GM12878 (cell line): ENCODE measurements around the gene NRP2. TPM values are rescaled to one million over a fixed set of nuclear protein-coding genes. Genes with fewer than 3 reads are reported as not detected.

ENCODE experiments used
- ATAC-seq: fragments of 200-7000 bp; cut with Tn5 transposase; 3 replicates; pipeline ENCODE4 v1.9.1; 2020; ENCODE audit warnings: mild to moderate bottlenecking, moderate library complexity
- BruUV-seq: library from RNA; stranded (reverse); fragments of 400-500 nt; replicated peaks from 2 replicates; lab custom pipeline; 2021; lab: Mats Ljungman, UMichigan
- CTCF ChIA-PET: fragments of 300-600 bp; sonication (Branson Sonifier 250); formaldehyde crosslinking; extraction: SDS; loops from one replicate; lab custom pipeline; 2021; ENCODE audit warnings: inconsistent platforms; lab: Yijun Ruan, JAX
- POLR2A ChIA-PET: fragments of 350-600 bp; formaldehyde crosslinking; extraction: SDS; loops from one replicate; lab custom pipeline; 2021; ENCODE audit warnings: inconsistent platforms; lab: Charles Lee
- RAD21 ChIA-PET: fragments of 300-600 bp; sonication (Branson Sonifier 250); formaldehyde crosslinking; loops from one replicate; lab custom pipeline; 2023; ENCODE audit warnings: antibody characterized with exemption; ENCODE audit not compliant: unreplicated experiment; lab: Charles Lee
- SMC1A ChIA-PET: fragments of 300-600 bp; sonication (Branson Sonifier 250); formaldehyde crosslinking; loops from one replicate; lab custom pipeline; 2023; ENCODE audit not compliant: unreplicated experiment, uncharacterized antibody; lab: Charles Lee
- DNase-seq: peaks from one replicate; pipeline ENCODE4 v3.0.0-alpha.2; 2011; ENCODE audit warnings: low read depth, low spot score
- FAIRE-seq: peaks from 3 replicates; lab custom pipeline; 2011; peaks lifted over from hg19 to GRCh38; lab: Jason Lieb, UNC
- H2AFZ ChIP-seq: 2 replicates; pipeline ENCODE4 v1.6.0; 2011; ENCODE audit warnings: low read depth, low read length, control low read depth; ENCODE audit not compliant: control insufficient read depth
- H3K27ac ChIP-seq: 2 replicates; pipeline ENCODE4 v1.5.1; 2011; ENCODE audit warnings: control low read depth; ENCODE audit not compliant: control insufficient read depth, insufficient read depth
- H3K27me3 ChIP-seq, 2 experiments: replicated peaks in 1 of 2; 2 replicates each; pipeline versions ENCODE4 v1.6.0 to v1.6.1; 2011; ENCODE audit warnings: low read length in 1 of 2; ENCODE audit not compliant: control insufficient read depth in 2 of 2, insufficient read depth in 2 of 2
- H3K36me3 ChIP-seq, 2 experiments: 2 replicates each; pipeline ENCODE4 v1.5.1; 2011; ENCODE audit warnings: low read length in 1 of 2; ENCODE audit not compliant: control insufficient read depth in 2 of 2, insufficient read depth in 2 of 2
- H3K4me1 ChIP-seq: 2 replicates; pipeline ENCODE4 v1.6.1; 2011; ENCODE audit warnings: mild to moderate bottlenecking, low read length, moderate library complexity, mixed read lengths; ENCODE audit not compliant: control insufficient read depth, insufficient read depth
- H3K4me2 ChIP-seq: 2 replicates; pipeline ENCODE4 v1.6.0; 2011; ENCODE audit warnings: control low read depth; ENCODE audit not compliant: control insufficient read depth, insufficient read depth
- H3K4me3 ChIP-seq: fragments of 200-600 bp; sonication (generic); 2 replicates; pipeline ENCODE4 v1.5.1; 2016
- H3K79me2 ChIP-seq: 2 replicates; pipeline ENCODE4 v1.6.0; 2011; ENCODE audit warnings: low read length; ENCODE audit not compliant: control insufficient read depth, insufficient read depth
- H3K9ac ChIP-seq: 2 replicates; pipeline ENCODE4 v1.8.0; 2011; ENCODE audit warnings: low read length, control low read depth, mixed read lengths; ENCODE audit not compliant: control insufficient read depth, insufficient read depth
- H3K9me3 ChIP-seq: replicated peaks from 3 replicates; pipeline ENCODE4 v1.5.1; 2011; ENCODE audit warnings: mild to moderate bottlenecking, low read length; ENCODE audit not compliant: control insufficient read depth, insufficient read depth
- H4K20me1 ChIP-seq: 2 replicates; pipeline ENCODE4 v1.6.0; 2011; ENCODE audit not compliant: control insufficient read depth, insufficient read depth
- CHD2 ChIP-seq: IDR thresholded peaks from 2 replicates; pipeline ENCODE4 v1.6.1; 2011; ENCODE audit warnings: low read depth, low read length, improper control_type of control experiment, borderline replicate concordance
- EGR1 ChIP-seq, 2 experiments: IDR thresholded peaks; 1 replicate in 1 of 2; 2 replicates in 1 of 2; pipeline ENCODE4 v1.6.1; 2011 to 2012; ENCODE audit warnings: low read depth in 2 of 2, low read length in 2 of 2, borderline replicate concordance in 1 of 2, mild to moderate bottlenecking in 1 of 2, moderate library complexity in 1 of 2
- HDAC6 ChIP-seq: fragments of 200-600 bp; sonication (generic); IDR thresholded peaks from one replicate; pipeline ENCODE4 v1.8.0; 2017; ENCODE audit warnings: antibody characterized with exemption; ENCODE audit not compliant: unreplicated experiment
- MTA2 ChIP-seq: fragments of 450-650 bp; IDR thresholded peaks from 2 replicates; pipeline ENCODE4 v1.6.1; 2016; ENCODE audit warnings: low read depth, mild to moderate bottlenecking, moderate library complexity
- NBN ChIP-seq: fragments of 450-650 bp; IDR thresholded peaks from 2 replicates; pipeline ENCODE4 v1.6.1; 2016
- NFIC ChIP-seq: IDR thresholded peaks from 2 replicates; pipeline ENCODE4 v1.6.1; 2012; ENCODE audit warnings: low read depth, mild to moderate bottlenecking, inconsistent platforms, low read length, moderate library complexity
- NR2C1 ChIP-seq: fragments of 450-650 bp; IDR thresholded peaks from 2 replicates; pipeline ENCODE4 v1.6.1; 2017; ENCODE audit warnings: antibody characterized with exemption, mild to moderate bottlenecking, moderate library complexity
- SREBF1 ChIP-seq: IDR thresholded peaks from 2 replicates; pipeline ENCODE4 v1.6.1; 2012; ENCODE audit warnings: mild to moderate bottlenecking, low read length
- SUPT20H ChIP-seq: IDR thresholded peaks from 2 replicates; pipeline ENCODE4 v1.6.1; 2011; ENCODE audit warnings: low read depth, mild to moderate bottlenecking, low read length, moderate library complexity, borderline replicate concordance; ENCODE audit not compliant: control insufficient read depth
- WGBS: methylation state at CpG from one replicate; pipeline ENCODE4 v1.1.6; 2016; ENCODE audit warnings: low lambda C conversion rate; ENCODE audit not compliant: insufficient replicate concordance, insufficient coverage; ENCODE audit errors: missing lambda C conversion rate; 5-methylcytosine and 5-hydroxymethylcytosine counted together
- in situ Hi-C: fragments of 300-500 bp; cut with MboI; formaldehyde crosslinking; loops from 9 replicates; pipeline ENCODE4 v1.14.3; 2018; ENCODE audit warnings: mixed read lengths
- intact Hi-C: fragments of 100-400 bp; cut with micrococcal nuclease; formaldehyde crosslinking; loops from one replicate; pipeline ENCODE4 v1.14.2; 2022; ENCODE audit not compliant: unreplicated experiment
- polyA plus RNA-seq, 11 experiments: library from polyadenylated mRNA; depleted of rRNA in 4 of 11; unstranded in 6 of 11; stranded (reverse) in 5 of 11; fragments of >200 nt; fragmentation: Nextera tagmentation in 4 of 11; fragmentation: Illumina TruSeq in 1 of 11; extraction: Ambion mirVana in 4 of 11; extraction: Trizol in 1 of 11; gene quantifications; 1 replicate in 1 of 11; 2 replicates in 10 of 11; pipeline versions ENCODE4 v1.2.1 to v1.2.3, GENCODE V29; 2011 to 2016; ENCODE audit warnings: inconsistent platforms in 2 of 11, missing spikeins in 2 of 11, low read depth in 1 of 11
- total RNA-seq, 4 experiments: library from RNA; depleted of rRNA in 3 of 4; stranded (reverse); fragments of >200 nt in 3 of 4; fragmentation: Illumina TruSeq in 1 of 4; extraction: Trizol in 1 of 4; gene quantifications; 2 replicates each; pipeline versions ENCODE4 v1.2.1 to v1.2.3, GENCODE V29; 2013 to 2021
- TF ChIP-seq, protein P1 (sequence below): fragments of 450-650 bp; IDR thresholded peaks from 2 replicates; pipeline ENCODE4 v1.6.1; 2017; ENCODE audit warnings: borderline replicate concordance
- TF ChIP-seq, protein P2 (sequence below): fragments of 450-650 bp; formaldehyde crosslinking; IDR thresholded peaks from 2 replicates; pipeline ENCODE4 v1.5.0; 2022; ENCODE audit warnings: mild to moderate bottlenecking, missing genetic modification characterization
- TF ChIP-seq, protein P3 (sequence below): fragments of 150-350 bp; IDR thresholded peaks from 2 replicates; pipeline ENCODE4 v1.6.1; 2016; ENCODE audit warnings: low read depth, low read length

The NRP2 gene
- total and polyA plus RNA-seq, 10 of the 15 experiments (the other 5 are each of a cell fraction or from before 2014, with no cell fraction given): 0.06 to 1.2 (median 0.46) TPM

DNA sequence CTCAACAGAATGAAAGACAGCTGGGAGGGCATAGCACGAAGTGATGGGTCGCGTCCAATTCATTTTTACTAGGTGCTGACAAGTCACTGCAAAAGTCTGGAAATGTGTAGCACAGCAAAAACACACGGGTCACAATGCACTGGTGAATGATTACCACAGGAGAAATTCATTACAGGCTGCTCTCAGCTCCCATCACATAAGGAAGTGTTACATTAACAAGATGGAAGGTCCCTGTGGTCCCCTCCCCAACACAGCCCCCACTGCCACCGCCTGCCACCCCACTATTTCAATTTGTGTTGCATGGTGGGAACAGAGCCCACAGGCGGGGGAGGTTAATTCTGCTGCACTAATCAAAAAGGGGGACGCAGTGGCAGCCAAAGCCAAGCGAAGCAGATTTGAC, 122.8 kb downstream of the NRP2 start:
- BruUV-seq: no TSS peak
- H3K9me3 ChIP-seq: no peaks in the 10 kb centered on the region
- DNase-seq (no peak), FAIRE-seq (no peak), ATAC-seq (no peak)
- no peaks in the 10 kb centered on the region for H4K20me1 ChIP-seq
- TF ChIP-seq, protein P1, sequence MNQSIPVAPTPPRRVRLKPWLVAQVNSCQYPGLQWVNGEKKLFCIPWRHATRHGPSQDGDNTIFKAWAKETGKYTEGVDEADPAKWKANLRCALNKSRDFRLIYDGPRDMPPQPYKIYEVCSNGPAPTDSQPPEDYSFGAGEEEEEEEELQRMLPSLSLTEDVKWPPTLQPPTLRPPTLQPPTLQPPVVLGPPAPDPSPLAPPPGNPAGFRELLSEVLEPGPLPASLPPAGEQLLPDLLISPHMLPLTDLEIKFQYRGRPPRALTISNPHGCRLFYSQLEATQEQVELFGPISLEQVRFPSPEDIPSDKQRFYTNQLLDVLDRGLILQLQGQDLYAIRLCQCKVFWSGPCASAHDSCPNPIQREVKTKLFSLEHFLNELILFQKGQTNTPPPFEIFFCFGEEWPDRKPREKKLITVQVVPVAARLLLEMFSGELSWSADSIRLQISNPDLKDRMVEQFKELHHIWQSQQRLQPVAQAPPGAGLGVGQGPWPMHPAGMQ: no peak
- TF ChIP-seq EGR1 (IDR thresholded peaks at IDR 0.05; ENCODE audit: borderline replicate concordance in 1 of 2, low read depth in 2 of 2, low read length in 2 of 2) (no peak), NFIC (no peak), SUPT20H (no peak), NR2C1 (no peak), HDAC6 (no peak), NBN (no peak), SREBF1 (no peak), CHD2 (no peak), MTA2 (no peak)
- TF ChIP-seq, protein P2, sequence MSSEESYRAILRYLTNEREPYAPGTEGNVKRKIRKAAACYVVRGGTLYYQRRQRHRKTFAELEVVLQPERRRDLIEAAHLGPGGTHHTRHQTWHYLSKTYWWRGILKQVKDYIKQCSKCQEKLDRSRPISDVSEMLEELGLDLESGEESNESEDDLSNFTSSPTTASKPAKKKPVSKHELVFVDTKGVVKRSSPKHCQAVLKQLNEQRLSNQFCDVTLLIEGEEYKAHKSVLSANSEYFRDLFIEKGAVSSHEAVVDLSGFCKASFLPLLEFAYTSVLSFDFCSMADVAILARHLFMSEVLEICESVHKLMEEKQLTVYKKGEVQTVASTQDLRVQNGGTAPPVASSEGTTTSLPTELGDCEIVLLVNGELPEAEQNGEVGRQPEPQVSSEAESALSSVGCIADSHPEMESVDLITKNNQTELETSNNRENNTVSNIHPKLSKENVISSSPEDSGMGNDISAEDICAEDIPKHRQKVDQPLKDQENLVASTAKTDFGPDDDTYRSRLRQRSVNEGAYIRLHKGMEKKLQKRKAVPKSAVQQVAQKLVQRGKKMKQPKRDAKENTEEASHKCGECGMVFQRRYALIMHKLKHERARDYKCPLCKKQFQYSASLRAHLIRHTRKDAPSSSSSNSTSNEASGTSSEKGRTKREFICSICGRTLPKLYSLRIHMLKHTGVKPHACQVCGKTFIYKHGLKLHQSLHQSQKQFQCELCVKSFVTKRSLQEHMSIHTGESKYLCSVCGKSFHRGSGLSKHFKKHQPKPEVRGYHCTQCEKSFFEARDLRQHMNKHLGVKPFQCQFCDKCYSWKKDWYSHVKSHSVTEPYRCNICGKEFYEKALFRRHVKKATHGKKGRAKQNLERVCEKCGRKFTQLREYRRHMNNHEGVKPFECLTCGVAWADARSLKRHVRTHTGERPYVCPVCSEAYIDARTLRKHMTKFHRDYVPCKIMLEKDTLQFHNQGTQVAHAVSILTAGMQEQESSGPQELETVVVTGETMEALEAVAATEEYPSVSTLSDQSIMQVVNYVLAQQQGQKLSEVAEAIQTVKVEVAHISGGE (CRISPR knock-in tag): no peak
- TF ChIP-seq, protein P3, sequence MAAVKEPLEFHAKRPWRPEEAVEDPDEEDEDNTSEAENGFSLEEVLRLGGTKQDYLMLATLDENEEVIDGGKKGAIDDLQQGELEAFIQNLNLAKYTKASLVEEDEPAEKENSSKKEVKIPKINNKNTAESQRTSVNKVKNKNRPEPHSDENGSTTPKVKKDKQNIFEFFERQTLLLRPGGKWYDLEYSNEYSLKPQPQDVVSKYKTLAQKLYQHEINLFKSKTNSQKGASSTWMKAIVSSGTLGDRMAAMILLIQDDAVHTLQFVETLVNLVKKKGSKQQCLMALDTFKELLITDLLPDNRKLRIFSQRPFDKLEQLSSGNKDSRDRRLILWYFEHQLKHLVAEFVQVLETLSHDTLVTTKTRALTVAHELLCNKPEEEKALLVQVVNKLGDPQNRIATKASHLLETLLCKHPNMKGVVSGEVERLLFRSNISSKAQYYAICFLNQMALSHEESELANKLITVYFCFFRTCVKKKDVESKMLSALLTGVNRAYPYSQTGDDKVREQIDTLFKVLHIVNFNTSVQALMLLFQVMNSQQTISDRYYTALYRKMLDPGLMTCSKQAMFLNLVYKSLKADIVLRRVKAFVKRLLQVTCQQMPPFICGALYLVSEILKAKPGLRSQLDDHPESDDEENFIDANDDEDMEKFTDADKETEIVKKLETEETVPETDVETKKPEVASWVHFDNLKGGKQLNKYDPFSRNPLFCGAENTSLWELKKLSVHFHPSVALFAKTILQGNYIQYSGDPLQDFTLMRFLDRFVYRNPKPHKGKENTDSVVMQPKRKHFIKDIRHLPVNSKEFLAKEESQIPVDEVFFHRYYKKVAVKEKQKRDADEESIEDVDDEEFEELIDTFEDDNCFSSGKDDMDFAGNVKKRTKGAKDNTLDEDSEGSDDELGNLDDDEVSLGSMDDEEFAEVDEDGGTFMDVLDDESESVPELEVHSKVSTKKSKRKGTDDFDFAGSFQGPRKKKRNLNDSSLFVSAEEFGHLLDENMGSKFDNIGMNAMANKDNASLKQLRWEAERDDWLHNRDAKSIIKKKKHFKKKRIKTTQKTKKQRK: no peak
- ChIA-PET CTCF (no interaction called here), RAD21 (no interaction called here), POLR2A (no interaction called here), SMC1A (no interaction called here)
- intact Hi-C loops (no loop called here), in situ Hi-C loops (no loop called here)
- H3K36me3 ChIP-seq: no peaks in the 10 kb centered on the region
- H3K9ac ChIP-seq: no peak overlapping the region
- peaks cover 0 to 1% of the 10 kb centered on the region in 2 experiments; a peak in 1 of 4 replicates for H3K27me3 ChIP-seq
- no peak overlapping the region for H2AFZ ChIP-seq
- WGBS: 51% methylated on average over 8 of the region's 8 CpGs
- no peaks in the 10 kb centered on the region for H3K79me2 ChIP-seq
- no peak overlapping the region for H3K4me3 ChIP-seq
- no peaks in the 10 kb centered on the region for H3K4me1 ChIP-seq
- H3K27ac ChIP-seq: no peak overlapping the region
- no peak overlapping the region for H3K4me2 ChIP-seq
